ENCODE results near the gene AATK. TPM values are rescaled to one million over a fixed set of nuclear protein-coding genes. Genes with fewer than 3 reads are reported as not detected.

Gene AATK
- polyA plus RNA-seq, 5 donors = 8.9 to 27.2 (median 16.6) TPM

DNA sequence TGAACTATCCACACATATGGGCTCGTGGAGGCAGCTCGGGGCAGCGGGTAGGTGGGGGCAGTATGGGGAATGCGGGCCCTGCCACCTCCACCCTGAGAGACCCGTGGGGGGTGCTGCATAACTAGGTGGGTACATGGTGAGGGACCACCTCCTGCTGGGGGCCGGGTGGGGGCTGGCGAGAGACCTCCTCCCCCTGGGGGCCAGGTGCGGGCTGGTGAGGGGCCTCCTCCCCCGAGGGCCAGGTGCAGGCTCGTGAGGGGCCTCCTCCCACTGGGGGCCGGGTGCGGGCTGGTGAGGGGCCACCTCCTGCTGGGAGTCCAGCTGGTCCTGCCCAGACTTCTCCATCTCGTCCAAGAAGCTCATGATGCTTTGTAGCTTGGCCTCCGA is 31.4 kb upstream of the AATK start:
- no peak for DNase-seq

DNA sequence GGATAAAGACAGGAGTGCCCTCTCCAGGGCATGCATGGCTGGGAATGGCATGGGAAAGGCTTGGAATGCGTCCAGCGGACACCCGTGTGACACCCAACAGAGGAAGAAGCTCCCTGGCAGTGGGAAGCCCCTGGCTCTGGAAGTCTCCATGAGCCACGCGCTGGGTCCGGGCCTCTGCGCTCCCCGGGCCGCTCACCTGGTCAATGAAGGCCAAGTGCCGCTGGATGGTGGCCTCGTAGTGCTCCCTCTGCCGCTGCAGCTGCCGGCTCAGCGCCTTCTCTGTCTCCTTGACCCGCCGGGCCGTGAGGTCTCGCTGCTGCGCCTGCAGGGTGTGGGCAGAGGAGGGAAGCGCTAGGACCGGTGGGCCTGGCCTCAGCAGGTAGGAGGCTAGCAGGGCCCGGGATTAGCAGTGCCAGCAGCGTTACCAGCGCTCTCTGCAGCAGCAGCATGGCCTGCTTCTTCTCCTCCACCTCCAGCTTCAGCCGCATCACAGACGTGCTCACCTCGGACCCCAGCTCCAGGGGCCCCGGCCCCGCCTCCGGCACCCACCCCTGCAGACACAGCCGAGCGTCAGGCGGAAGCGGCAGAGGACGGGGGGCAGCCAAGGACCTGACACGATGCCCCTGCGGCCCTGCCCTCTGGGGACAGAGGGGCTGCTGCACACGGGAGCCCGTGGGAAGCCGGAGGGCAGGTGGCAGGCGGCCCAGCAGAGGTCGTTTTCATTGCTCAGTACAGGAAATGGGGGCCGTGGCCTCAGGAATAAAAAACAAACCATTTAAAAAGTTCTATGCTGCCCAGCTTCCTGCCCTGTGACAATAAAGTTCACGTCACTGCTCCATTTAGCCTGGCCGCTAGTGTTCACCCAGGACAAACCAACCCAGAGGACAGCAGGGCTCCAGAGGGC is 30.7 kb upstream of the AATK start:
- DNase-seq = no peak

DNA sequence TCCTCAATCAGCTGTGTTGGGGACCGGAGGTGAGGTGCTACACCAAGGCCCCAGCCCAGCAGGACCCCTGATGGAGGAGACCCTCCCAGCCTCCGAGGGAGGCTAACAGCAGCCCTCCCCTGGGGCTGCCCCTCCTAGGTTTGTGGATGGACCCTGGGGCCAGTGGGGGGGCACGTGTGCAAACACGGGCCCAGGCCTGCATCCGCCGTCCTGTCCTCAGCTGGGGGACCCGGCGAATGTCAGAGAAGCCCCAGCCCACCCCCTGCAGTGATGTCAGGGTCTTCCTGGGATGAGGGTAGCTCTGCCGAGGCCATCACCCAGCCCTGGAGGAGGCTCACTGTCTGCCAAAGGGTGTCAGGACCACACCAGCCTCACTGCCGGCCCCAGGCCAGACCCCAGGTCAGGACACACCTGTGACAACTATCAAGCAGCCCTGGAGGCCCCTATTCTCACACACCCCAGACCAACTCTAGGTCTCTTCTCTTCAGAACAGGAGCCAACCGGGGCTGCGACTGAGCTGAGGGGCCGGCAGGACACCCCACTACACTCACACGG is 30.0 kb upstream of the AATK start:
- DNase-seq = no peak

DNA sequence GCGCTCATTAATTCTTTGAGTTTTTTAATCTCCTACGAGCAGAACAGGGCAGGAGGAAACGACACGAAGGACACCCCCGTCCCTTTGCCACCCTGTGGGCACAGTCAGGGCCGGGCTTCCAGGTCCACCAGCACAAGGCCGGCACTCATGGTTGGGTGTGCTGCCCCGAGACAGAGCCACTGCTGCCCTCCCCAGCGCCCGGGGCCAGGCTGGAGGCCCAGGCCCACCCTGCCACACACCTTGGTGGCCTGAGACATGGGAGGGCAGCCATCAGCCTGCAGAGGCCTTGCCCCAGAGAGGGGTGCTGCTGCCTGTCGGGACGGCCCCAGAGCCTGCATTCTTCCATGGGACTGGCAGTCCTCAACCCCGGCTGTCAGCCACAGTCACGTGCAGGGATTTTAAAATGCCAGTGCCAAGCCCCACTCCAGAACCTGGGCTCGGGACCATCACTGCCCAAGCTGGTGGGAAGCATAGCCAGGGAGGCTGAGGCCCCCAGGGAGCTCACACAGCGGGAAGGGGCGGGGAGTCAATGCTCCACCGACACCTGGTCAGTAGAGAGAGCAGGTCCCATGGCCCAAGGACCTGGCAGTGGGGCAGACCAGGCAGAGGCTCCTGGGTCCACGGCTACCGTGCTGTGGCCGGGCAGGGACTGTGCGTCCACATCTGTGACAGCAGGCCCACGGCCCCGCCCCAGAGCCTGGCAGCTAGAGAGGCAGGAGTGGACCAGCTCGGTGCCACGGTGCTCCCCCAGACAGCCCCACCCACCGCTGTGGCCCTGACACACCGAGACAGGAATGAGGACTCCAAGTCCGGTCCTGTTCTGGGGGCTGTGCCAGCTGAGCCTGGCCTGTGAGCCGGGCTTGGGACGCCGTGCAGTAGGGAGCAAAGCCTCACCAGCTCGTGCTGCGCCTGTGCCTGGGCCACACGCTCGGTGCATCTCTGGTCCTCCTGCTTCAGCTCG is 29.2 kb upstream of the AATK start:
- DNase-seq = no peak

DNA sequence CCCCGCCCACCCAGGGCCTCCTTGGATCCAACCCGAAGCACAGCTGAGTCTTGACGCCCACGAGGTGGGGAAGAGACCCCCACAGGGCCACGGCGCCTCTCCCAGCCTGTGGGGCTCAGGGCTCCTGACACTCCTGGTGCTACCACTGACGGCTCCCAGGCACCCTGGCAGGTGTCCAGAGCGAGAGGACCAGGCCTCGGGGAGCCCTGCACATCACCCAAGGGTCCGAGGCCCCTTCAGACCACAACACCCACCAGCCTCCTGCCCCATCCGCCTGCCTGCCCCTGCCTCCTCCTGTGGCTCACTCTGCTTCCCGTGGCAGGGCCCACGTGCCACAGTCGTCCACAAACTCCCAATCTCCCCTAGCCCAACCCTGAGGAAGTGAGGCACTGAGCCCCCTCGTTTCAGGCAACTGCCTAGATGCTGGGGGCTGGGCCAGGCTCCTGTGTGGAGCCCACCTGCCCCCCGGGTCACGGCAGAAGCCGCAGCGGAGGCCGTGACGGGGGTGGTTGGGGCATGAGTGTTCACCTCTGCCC is 28.3 kb upstream of the AATK start:
- DNase-seq = no peak

DNA sequence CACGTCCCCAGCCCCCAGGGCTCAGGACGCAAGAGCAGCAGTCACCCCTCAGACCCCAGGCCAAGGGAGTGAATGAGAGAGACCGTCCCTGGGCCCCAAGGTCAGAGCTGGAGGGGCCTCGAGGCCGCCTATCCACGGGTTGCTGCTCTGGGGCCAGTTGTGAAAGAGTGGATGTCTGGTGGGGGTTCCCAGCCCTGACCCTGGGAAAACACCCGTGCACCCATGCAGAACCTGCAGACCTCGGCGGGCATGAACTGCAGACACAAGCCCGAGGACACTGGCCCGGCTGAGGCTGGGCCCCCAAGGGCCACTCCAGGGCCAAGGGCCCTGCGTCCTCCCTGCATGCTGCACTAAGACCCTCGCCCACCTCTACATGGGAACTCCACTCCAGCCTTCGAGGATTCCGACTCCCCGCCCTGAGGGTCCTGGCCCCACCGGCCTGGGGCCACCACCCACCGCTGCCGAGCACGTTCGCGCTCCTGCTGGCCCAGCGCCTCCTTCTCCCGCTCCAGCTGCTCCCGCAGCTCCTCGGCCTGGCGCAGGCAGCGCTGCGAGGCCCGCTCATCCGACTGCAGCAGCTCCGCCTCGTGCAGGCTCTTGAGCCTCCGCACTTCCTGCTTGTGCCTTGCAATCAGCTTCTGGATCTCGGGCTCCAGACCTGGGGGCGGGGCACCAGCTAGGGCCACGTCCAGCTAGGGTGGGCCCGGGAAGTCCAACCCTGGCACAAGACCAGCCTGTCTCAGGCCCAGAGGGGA is 27.6 kb upstream of the AATK start:
- DNase-seq = no peak

DNA sequence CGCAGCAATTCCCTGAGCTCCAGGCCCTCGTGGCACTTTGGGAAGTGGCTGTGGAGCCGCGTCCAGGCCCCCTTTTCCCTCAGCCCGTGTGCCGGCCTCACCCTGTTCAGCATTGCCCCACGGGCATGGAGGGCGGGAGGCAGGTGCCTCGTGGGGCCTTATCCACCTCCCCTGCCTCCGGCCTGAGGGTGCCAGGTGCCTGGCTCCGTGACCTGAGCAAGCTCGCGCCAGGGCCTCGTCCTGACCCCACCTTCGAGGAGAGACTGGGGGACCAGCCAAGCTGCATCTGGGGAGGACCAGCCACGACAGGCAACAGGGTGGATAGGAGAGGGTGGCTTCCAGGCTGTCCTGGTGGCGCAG is 27.0 kb upstream of the AATK start:
- DNase-seq = no peak

DNA sequence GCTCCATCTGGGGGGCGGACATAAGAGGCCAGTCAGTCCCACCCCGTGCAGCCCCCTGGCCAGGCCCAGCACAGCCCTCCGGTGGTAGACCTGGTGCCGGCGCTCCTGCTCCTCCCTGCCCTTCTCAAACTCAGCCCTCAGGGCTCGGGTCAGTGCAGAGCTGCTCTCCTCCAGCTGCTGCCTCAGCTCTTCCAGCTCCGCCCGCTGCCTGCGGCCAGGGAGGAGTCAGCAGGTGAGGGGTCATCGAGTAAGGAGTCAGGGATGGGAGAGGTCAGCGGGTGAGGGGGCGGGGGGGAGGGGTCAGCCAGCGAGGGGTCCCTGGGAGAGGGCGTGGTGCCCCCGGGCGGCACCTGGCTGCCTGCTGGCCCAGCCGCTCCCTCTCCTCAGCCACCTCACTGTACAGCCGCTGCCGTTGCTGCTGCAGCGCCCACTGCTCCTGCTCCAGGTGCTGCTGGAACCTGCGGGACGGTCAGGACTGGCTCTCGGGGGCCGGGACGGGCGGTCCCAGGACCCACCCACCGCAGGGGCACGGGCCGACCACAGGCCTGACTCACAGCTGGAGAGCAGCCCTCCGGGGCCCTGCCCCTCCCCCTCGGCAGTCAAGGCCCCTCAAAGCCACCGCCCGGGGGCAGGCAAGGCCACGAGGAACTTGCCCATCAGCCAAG is 26.5 kb upstream of the AATK start:
- DNase-seq = no peak

DNA sequence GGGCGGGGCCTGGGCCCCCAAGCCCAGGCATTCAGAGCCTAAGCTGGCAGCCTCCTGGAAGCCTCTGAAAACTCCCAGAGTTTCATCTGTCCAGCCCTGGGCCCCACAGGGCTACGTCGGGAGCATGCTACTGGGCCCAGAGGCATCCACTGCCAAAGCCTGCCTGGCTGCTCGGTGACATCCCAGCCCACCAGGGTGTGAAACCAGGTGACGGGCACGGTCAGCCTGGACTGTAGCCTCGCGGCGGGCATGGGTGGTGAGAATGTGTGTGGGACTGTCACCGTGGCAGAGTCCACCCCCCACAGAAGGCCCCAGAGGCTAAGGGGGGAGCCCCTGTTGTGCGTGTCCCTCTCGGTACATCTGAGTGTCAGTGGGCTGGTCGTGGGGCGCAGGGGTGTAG is 25.6 kb upstream of the AATK start:
- no peak for DNase-seq

DNA sequence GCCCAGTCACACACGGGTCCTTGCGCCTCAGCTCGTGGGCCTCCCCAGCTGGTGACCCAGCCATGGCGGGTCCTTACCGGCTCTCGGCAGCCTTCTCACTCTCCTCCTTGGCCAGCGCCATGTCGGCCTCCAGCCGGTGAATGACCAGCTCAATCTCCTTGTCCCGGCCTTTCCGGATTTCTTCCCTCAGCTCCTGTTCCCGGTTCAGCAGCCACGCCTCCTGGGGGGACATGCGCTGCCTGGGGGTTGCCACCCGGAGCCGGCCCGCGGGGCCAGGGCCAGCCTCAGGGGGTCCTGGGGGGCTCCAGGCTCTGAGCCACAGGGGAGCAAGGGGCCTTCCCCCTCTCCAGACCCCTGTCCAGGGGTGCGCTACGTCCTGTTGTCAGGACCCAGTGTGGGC is 25.1 kb upstream of the AATK start:
- DNase-seq = no peak

DNA sequence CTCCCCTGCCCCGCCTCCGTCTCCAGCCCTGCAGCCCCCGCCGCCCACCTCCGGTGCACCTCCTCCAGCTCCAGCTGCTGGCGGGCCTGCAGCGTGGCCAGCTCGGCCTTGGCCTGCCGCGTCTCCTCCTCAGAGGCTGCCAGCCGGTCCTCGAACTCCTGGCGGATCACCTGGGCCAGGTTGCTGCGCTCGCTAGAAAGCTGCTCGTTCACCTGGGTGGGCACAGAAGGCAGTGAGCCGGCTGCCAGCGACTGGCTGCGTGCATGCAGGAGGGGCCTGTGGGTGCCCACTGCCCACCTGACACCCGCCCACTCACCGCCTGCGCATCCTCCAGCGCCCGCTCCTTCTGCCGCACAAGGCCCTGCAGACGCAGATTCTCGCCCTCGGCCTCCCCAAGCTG is 24.6 kb upstream of the AATK start:
- no peak for DNase-seq

DNA sequence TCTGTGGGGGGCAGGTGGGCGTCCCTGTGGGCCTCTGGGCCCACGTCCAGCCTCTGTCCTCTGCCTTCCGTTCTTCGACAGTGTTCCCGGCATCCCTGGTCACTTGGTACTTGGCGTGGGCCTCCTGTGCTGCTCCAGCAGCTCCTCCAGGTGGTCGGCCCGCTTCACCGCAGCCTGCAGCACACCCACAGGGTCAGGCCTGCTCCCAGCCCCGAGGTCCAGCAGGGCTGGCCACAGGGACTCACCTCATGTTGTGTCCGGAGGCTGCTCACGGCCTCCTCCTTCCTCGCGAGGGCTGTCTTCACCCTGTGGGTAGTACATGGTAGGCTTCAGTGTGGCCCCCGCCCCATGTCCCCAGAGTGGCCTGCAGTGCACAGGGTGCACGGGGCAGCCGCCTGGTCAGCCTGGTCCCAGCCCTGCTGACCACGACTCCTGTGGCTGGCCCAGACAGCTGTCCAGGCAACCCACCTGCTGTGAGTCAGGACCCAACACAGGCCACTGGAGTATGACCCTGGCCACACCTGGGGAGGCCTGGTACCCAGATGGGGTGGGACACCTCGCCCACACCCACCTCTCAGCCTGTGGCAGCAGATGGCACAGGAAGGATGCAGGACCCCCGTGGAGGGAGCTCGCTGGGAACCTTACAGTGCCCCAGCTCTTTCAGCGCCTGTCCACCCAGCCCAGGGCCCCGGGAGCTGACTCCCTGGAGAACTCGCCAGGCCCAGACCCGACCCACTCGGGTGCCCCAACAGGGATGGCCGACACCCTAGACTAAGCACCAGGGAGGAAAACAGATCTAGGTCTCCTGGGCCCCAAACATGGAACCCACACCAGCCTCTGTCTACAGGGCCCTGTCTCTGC is 23.9 kb upstream of the AATK start:
- no peak for DNase-seq

DNA sequence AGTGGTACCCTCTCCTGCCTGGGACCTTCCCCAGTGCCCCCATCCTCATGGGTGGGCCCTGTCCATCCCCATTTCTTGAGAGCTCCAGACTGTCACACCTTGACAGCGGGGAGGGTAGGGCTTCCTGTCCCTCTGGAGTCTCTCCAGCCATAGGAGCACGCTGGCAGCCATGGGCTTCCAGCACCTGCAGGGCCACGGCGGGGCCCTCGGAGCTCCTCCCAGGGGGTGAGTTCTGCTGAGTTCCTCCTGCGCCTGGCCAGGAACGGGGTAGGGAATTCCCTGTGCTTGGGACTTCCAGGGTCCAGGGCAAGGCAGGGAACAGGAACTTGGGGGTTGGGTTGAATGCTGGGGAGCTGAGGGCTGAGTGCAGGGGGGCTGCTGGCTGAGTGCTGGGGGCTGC is 23.0 kb upstream of the AATK start:
- no peak for DNase-seq

DNA sequence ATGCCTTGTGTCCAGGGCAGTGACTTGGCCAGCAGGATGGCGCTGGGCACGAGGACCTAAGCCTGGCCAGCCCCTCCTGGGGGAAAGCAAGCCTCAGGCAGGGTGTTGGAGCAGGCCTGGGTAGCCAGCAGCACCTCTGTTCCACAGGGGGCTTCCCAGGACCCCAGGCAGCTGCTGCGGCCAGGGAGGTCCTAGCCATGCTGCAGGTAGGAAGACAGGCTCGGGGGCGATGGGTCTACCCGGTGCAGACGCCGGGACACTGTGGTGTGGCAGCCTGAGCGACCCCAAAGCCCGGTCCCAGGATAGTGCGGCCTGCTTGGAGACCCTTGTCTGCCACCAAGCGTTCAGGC is 22.4 kb upstream of the AATK start:
- DNase-seq = no peak

DNA sequence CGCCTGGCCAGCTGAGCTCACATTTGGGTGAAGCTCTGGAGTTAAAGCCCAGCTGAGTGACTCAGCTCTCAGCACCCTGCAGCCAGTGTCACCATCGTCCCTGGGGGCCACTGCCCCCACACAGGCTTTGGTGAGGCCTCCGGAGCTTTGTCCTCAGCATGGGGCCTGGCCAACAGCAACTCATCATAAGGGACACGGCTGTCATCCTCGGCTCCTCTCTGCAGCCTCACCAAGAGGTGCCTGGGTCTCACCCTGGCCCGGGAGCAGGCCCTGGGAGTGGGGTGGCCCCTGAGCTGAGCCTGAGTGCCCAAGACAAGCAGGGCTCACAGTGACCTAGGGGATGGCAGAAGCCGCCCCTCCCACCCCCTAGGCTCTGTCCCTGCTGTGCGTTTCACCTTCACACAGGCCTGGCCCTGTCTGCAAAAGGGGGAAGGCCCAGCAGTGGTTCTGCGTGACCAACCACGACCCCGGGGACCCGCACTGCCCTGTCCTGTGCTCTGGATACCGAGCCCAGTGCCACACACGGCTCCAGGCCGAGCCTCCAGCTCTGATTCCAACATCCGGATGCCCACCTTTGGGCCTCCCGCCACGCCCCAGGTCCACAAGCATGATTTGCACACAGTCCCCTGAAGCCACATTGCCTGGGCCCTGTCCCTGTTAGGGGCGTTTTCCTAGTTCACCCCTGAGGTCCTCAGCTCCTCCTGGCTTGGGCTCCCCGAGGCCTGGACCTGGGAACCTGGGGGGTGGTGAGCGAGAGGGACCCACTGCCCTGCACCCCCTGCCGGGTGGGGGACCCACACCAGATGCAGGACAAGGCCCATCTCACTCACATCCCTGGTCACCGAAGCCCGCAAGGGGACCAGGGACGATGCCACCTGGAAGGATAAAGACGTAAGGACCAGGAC is 21.8 kb upstream of the AATK start:
- DNase-seq = no peak

DNA sequence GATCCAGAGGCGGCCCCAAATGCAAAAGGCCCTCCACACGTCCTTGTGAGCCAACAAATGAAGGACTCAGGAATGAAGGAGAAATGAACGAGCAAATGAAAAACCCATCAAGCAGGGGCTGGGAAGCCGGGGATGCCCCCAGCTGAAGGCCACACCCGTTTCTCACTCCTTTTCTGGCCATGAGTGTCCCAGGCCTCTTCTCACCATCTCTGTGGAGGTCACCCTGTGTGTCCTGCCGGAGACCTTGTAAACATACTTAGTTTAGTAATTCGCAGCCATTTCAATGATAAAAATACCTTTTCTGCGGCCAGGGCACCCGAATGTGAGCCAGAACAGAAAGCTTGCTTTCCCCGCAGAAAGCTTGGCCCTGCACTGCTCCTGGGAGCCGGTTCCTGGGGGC is 21.1 kb upstream of the AATK start:
- DNase-seq = no peak

DNA sequence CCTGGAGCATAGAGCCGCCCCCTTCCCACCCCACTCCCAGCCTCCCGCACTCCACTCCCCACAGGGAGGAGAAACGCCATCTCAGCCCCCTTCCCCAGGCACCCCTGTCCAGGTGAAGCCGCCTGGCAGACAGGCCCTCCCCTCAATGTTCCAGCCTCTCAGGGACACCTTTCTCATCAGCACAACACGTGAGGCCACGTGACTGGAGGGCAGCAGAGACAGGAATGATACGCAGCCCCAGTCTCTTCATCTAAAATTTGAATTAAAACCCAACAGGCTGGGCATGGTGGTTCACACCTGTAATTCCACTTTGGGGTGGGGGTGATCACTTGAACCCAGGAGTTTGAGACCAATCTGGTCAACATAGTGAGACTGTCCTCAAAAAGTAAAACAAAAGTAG is 20.2 kb upstream of the AATK start:
- no peak for DNase-seq

DNA sequence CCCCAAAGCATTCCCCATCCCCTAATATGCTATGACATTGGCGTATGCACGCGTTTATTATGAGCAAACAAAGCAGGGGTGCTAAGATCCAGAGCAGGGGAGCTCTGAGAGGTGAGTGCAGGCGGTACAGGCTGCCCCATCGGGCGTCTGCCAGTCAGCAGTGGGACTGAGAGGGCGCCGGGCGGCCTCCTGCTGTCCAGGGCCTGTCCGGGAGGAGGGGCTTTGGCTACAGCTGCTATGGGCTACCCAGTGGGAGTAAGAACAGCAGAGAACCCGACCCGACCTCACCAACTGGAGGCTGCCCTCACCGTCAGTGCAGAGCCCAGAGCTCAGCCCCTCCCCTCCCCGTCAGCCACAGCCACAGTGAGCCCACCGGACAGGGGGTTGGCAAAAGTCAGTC is 18.5 kb upstream of the AATK start:
- DNase-seq = no peak

DNA sequence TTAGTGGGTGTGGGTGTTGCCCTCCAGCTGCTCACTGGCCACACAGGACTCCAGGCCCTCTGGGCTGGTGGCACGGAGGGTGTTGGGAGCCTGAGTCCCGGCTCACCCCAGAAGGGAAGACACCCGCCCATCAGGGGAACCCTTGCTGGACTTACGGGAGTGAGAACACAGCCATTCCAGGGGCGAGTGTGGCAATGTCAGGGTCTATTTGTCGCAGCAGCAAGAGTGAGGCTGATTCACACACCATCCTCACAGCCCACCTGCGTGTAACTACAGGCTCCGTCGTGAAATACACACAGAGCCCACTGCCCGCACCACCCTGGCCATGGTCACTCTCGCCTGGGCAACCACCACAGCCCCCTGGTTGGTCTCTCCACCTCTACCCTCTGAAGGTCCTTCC is 17.8 kb upstream of the AATK start:
- DNase-seq = no peak

Data from right lung (tissue), 5 donors.